A549 (cell line): ENCODE results near the gene TMEM272. TPM values are rescaled to one million over a fixed set of nuclear protein-coding genes. Genes with fewer than 3 reads are reported as not detected.
"Not testable (repeated sequence)": the region's sequence is repeated elsewhere in the genome, so short reads cannot be mapped to it uniquely, and the experiment has no call there.

Source experiments
- ATAC-seq, 2 experiments: fragments of 200-7000 bp in 1 of 2; fragments of >200 bp in 1 of 2; cut with Nextera tagmentation in 1 of 2; cut with Tn5 transposase in 1 of 2; 3 replicates each; pipeline versions ENCODE4 v1.8.0 to v1.9.1; 2018 to 2020; ENCODE audit warnings: mild to moderate bottlenecking in 1 of 2, moderate library complexity in 1 of 2
- CTCF ChIA-PET: fragments of 300-600 bp; sonication (Branson Sonifier 250); formaldehyde crosslinking; extraction: SDS; loops from one replicate; lab custom pipeline; 2021; ENCODE audit warnings: antibody characterized with exemption, inconsistent platforms; lab: Yijun Ruan, JAX
- POLR2A ChIA-PET: fragments of 350-600 bp; formaldehyde crosslinking; extraction: SDS; loops from one replicate; lab custom pipeline; 2021; ENCODE audit warnings: antibody characterized with exemption, inconsistent platforms; lab: Yijun Ruan, JAX
- DNase-seq, 2 experiments: peaks; one replicate each; pipeline versions ENCODE4 v3.0.0 to v3.0.0-alpha.2; 2011 to 2016; ENCODE audit warnings: low read depth in 1 of 2, low spot score in 1 of 2
- FAIRE-seq: peaks from 2 replicates; lab custom pipeline; 2011; peaks lifted over from hg19 to GRCh38; lab: Jason Lieb, UNC
- H3K27ac ChIP-seq, 2 experiments: fragments of >200 bp; sonication (Bioruptor Twin); formaldehyde crosslinking; 3 replicates each; pipeline ENCODE4 v1.5.1; 2016 to 2017
- H3K4me1 ChIP-seq: fragments of >200 bp; sonication (Bioruptor Twin); formaldehyde crosslinking; 3 replicates; pipeline ENCODE4 v1.6.1; 2016
- H3K4me2 ChIP-seq: fragments of >200 bp; sonication (Bioruptor Twin); formaldehyde crosslinking; 3 replicates; pipeline ENCODE4 v1.6.1; 2016
- H3K4me3 ChIP-seq: fragments of >200 bp; sonication (Bioruptor Twin); formaldehyde crosslinking; 3 replicates; pipeline ENCODE4 v1.5.1; 2016
- H3K9me3 ChIP-seq: fragments of >200 bp; sonication (Bioruptor Twin); formaldehyde crosslinking; 3 replicates; pipeline ENCODE4 v1.6.1; 2016
- BCL3 ChIP-seq: fragments of >200 bp; sonication (Bioruptor Twin); formaldehyde crosslinking; IDR thresholded peaks from 3 replicates; pipeline ENCODE4 v1.6.1; 2016
- CEBPB ChIP-seq, 2 experiments: fragments of >200 bp in 1 of 2; sonication (Bioruptor Twin) in 1 of 2; formaldehyde crosslinking in 1 of 2; IDR thresholded peaks; 2 replicates each; pipeline ENCODE4 v1.6.1; 2012 to 2016
- CHD2 ChIP-seq: fragments of 150-350 bp; IDR thresholded peaks from 2 replicates; pipeline ENCODE4 v1.6.1; 2014; ENCODE audit warnings: low read length; ENCODE audit not compliant: partially characterized antibody
- CHD4 ChIP-seq: fragments of 200-600 bp; sonication (generic); IDR thresholded peaks from 2 replicates; pipeline ENCODE4 v1.6.1; 2016; ENCODE audit warnings: antibody characterized with exemption, mild to moderate bottlenecking, borderline replicate concordance
- EHF ChIP-seq: fragments of 250-450 bp; sonication (Bioruptor Pico); IDR thresholded peaks from 2 replicates; pipeline ENCODE4 v1.5.0; 2020; ENCODE audit warnings: mild to moderate bottlenecking
- EHMT2 ChIP-seq: fragments of 200-600 bp; sonication (generic); IDR thresholded peaks from 2 replicates; pipeline ENCODE4 v1.6.1; 2016; ENCODE audit warnings: antibody characterized with exemption, low read depth, mild to moderate bottlenecking, moderate library complexity
- FOXS1 ChIP-seq: fragments of 250-450 bp; sonication (Bioruptor Pico); IDR thresholded peaks from 2 replicates; pipeline ENCODE4 v1.5.0; 2020; ENCODE audit warnings: mild to moderate bottlenecking, moderate library complexity
- GATA3 ChIP-seq: IDR thresholded peaks from 2 replicates; pipeline ENCODE4 v1.6.1; 2012; ENCODE audit warnings: borderline replicate concordance
- HDAC2 ChIP-seq: fragments of 200-600 bp; sonication (generic); IDR thresholded peaks from 2 replicates; pipeline ENCODE4 v1.6.1; 2016
- HES2 ChIP-seq: fragments of >200 bp; sonication (Bioruptor Twin); formaldehyde crosslinking; IDR thresholded peaks from 2 replicates; pipeline ENCODE4 v1.6.1; 2016
- HOXB13 ChIP-seq: fragments of 250-450 bp; sonication (Bioruptor Pico); IDR thresholded peaks from 2 replicates; pipeline ENCODE4 v1.5.0; 2020; ENCODE audit warnings: low read depth, mild to moderate bottlenecking, moderate library complexity
- HOXB5 ChIP-seq: fragments of 250-450 bp; sonication (Bioruptor Pico); IDR thresholded peaks from 2 replicates; pipeline ENCODE4 v1.5.0; 2020; ENCODE audit warnings: mild to moderate bottlenecking, moderate library complexity
- JUN ChIP-seq, 2 experiments: fragments of >200 bp; sonication (Bioruptor Twin); formaldehyde crosslinking; IDR thresholded peaks; 2 replicates in 1 of 2; 3 replicates in 1 of 2; pipeline ENCODE4 v1.6.1; 2016 to 2017
- MAFK ChIP-seq: fragments of 450-650 bp; IDR thresholded peaks from 2 replicates; pipeline ENCODE4 v1.6.1; 2014; ENCODE audit not compliant: partially characterized antibody
- MYC ChIP-seq: IDR thresholded peaks from 2 replicates; pipeline ENCODE4 v1.6.1; 2012; ENCODE audit warnings: mild to moderate bottlenecking, inconsistent platforms, low read length, improper control_type of control experiment, borderline replicate concordance
- NPAS2 ChIP-seq: fragments of 250-450 bp; sonication (Bioruptor Pico); IDR thresholded peaks from 2 replicates; pipeline ENCODE4 v1.8.0; 2022; ENCODE audit warnings: mild to moderate bottlenecking, moderate library complexity, borderline replicate concordance
- NR3C1 ChIP-seq: fragments of >200 bp; sonication (Bioruptor Twin); formaldehyde crosslinking; IDR thresholded peaks from 3 replicates; pipeline ENCODE4 v1.6.1; 2017
- POLR2A ChIP-seq: IDR thresholded peaks from 2 replicates; pipeline ENCODE4 v1.6.1; 2012; ENCODE audit warnings: mild to moderate bottlenecking, low read length
- POLR2AphosphoS2 ChIP-seq: conservative IDR thresholded peaks from 2 replicates; pipeline ENCODE4 v1.6.1; 2012; ENCODE audit warnings: low read length, improper control_type of control experiment, inconsistent platforms
- RARB ChIP-seq: fragments of 250-450 bp; sonication (Bioruptor Pico); IDR thresholded peaks from 2 replicates; pipeline ENCODE4 v1.8.0; 2021; ENCODE audit warnings: mild to moderate bottlenecking, moderate library complexity
- RCOR1 ChIP-seq: fragments of 150-350 bp; IDR thresholded peaks from 2 replicates; pipeline ENCODE4 v1.6.1; 2014; ENCODE audit warnings: antibody characterized with exemption, low read length, low read depth
- SREBF2 ChIP-seq: fragments of 450-650 bp; IDR thresholded peaks from 2 replicates; pipeline ENCODE4 v1.6.1; 2014; ENCODE audit warnings: mild to moderate bottlenecking, moderate library complexity
- ZFP36 ChIP-seq: fragments of 450-650 bp; IDR thresholded peaks from 2 replicates; pipeline ENCODE4 v1.6.1; 2014; ENCODE audit warnings: borderline replicate concordance; ENCODE audit not compliant: partially characterized antibody
- ZSCAN20 ChIP-seq: fragments of 250-450 bp; sonication (Bioruptor Pico); IDR thresholded peaks from 2 replicates; pipeline ENCODE4 v1.8.0; 2022; ENCODE audit warnings: mild to moderate bottlenecking, moderate library complexity
- WGBS: methylation state at CpG from one replicate; pipeline ENCODE4 v1.1.6; 2017; ENCODE audit errors: missing lambda C conversion rate; 5-methylcytosine and 5-hydroxymethylcytosine counted together
- polyA plus RNA-seq, 4 experiments: library from polyadenylated mRNA; depleted of rRNA in 3 of 4; stranded (reverse); fragments of >200 nt; fragmentation: RNase III in 1 of 4; extraction: RNeasy Plus Mini Kit Qiagen cat#74134 plus additional on column Dnase treatment in 1 of 4; gene quantifications; 2 replicates in 3 of 4; 3 replicates in 1 of 4; pipeline ENCODE4 v1.2.3, GENCODE V29; 2011 to 2017
- TF ChIP-seq, protein P1 (sequence below): IDR thresholded peaks from 2 replicates; pipeline ENCODE4 v1.6.1; 2012; ENCODE audit warnings: low read depth, borderline replicate concordance
- TF ChIP-seq, protein P2 (sequence below): IDR thresholded peaks from 2 replicates; pipeline ENCODE4 v1.6.1; 2012

Gene TMEM272
- polyA plus RNA-seq, 2 of the 4 experiments (the other 2 are of a cell fraction): not detected

DNA sequence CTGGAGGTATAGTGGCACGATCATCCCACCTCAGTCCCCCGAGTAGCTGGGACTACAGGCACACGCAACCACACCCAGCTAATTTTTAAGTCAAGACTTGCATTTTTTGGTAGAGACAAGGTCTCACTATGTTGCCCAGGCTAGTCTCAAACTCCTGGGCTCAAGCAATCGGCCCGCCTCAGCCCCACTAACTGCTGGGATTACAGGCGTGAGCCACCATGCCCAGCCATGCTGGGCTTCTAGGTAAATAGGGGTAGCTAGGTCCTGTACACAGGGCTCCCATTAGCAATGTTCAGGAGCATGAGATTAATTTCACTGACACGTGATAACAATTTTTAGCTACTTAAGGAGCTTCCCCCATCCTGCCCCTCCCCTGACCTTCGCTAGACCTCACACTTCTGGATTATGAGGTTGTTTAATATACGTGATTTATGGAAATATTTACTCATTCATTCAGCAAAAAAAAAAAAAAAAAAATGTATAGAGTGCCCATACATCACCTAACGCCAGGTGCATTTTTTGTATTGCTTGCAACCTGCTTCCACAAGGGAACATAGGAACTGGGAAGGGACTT, 19.2 kb downstream of the TMEM272 start:
- Histone ChIP-seq H3K4me3 (no peak overlapping the region), H3K4me2 (no peak overlapping the region), H3K4me1 (no peaks in the 10 kb centered on the region), H3K27ac (no peak overlapping the region), H3K9me3 (no peaks in the 10 kb centered on the region)
- CTCF ChIA-PET: interaction anchor here (1.1 to 2.5 kb wide), 4 partner anchors 10 to 302 kb away, joined by 3 to 9 read pairs (median 8); partner anchors contain the start of gene NEK5
- POLR2A ChIA-PET: no interaction called here
- ATAC-seq: no peak
- DNase-seq: no peak
- 78% methylated on average over 7 of the region's 10 CpGs for WGBS
- FAIRE-seq: no peak
- TF ChIP-seq MYC: no peak

DNA sequence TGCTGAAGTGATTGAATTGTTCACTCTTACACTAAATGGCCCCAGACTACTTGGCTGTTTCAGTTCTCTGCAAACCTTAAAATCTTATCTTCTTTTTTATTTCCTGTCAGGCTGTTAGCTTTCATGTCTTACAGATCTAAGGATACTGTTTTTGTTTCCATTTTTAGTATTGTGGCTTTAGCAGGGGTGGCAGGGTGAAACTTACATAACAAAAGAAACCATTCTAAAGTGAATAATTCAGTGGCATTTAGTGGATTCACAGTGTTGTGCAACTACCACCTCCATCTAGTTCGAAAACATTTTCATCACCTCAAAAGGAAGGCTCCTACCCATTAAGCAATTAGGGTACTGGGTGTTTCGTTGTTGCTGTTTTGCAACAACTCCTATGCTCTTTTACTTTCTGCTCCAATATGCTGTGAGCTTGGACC, 19.8 kb downstream of the TMEM272 start:
- POLR2A ChIA-PET: no interaction called here
- H3K4me3 ChIP-seq: no peak overlapping the region

DNA sequence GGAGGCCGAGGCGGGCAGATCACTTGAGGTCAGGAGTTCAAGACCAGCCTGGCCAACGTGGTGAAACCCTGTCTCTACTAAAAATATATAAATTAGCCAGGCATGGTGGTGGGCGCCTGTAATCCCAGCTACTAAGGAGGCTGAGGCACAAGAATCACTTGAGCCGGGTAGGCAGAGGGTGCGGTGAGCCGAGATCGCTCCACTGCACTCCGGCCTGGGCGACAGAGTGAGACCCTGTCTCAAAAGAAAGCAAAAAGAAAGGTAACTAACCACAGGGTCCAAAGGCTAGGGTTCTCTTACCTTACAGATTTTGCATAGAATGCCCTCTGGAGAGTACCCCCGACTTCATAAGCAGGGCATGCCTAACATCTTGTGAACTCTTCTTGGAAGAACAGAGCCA, 20.3 kb downstream of the TMEM272 start:
- DNase-seq, H3K9me3 ChIP-seq, H3K27ac ChIP-seq, H3K4me1 ChIP-seq, H3K4me2 ChIP-seq, FAIRE-seq, H3K4me3 ChIP-seq, POLR2A ChIA-PET, ATAC-seq: not testable (repeated sequence)
- 81% methylated on average over 11 of the region's 11 CpGs for WGBS
- CTCF ChIA-PET: interaction anchor here (2.3 to 2.5 kb wide), 2 partner anchors 9 to 10 kb away, joined by 8 to 9 read pairs; no protein-coding TSS in a partner anchor

More for the DNA sequence above, 19.8 kb downstream of the TMEM272 start:
- TF ChIP-seq EHMT2 (no peak), HDAC2 (no peak), CHD2 (no peak), POLR2A (no peak), HOXB5 (CRISPR knock-in tag) (no peak), FOXS1 (no peak), EHF (CRISPR knock-in tag) (no peak), HOXB13 (CRISPR knock-in tag) (no peak), ZSCAN20 (CRISPR knock-in tag) (no peak), RCOR1 (no peak), RARB (CRISPR knock-in tag) (no peak), CHD4 (no peak), ZFP36 (no peak), NR3C1 (no peak)
- TF ChIP-seq, protein P1, sequence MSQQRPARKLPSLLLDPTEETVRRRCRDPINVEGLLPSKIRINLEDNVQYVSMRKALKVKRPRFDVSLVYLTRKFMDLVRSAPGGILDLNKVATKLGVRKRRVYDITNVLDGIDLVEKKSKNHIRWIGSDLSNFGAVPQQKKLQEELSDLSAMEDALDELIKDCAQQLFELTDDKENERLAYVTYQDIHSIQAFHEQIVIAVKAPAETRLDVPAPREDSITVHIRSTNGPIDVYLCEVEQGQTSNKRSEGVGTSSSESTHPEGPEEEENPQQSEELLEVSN: no peak
- CTCF ChIA-PET: interaction anchor here (1.1 to 2.5 kb wide), 4 partner anchors 10 to 303 kb away, joined by 3 to 9 read pairs (median 8); partner anchors contain the start of gene NEK5
- DNase-seq (no peak), FAIRE-seq (no peak), ATAC-seq (no peak)
- 60% methylated on average over 2 of the region's 2 CpGs for WGBS
- no peak overlapping the region for H3K27ac ChIP-seq
- H3K9me3 ChIP-seq: no peaks in the 10 kb centered on the region
- H3K4me1 ChIP-seq: no peaks in the 10 kb centered on the region
- no peak overlapping the region for H3K4me2 ChIP-seq

GRCh38 chr13:51823863-51824262, 21.1 kb downstream of the TMEM272 start:
- Histone ChIP-seq H3K4me2 (no peak overlapping the region), H3K27ac (no peak overlapping the region), H3K4me1 (no peaks in the 10 kb centered on the region), H3K9me3 (no peaks in the 10 kb centered on the region), H3K4me3 (no peak overlapping the region)
- ATAC-seq (no peak), DNase-seq (no peak), FAIRE-seq (no peak)
- ChIA-PET CTCF (no interaction called here), POLR2A (no interaction called here)
- WGBS: 23% methylated on average over 2 of the region's 2 CpGs
- TF ChIP-seq RARB (CRISPR knock-in tag): no peak
- TF ChIP-seq HOXB13 (CRISPR knock-in tag): no peak
- TF ChIP-seq MAFK: no peak
- no peak for TF ChIP-seq RCOR1
- TF ChIP-seq BCL3: no peak
- no peak for TF ChIP-seq HOXB5 (CRISPR knock-in tag)
- TF ChIP-seq NPAS2: no peak
- TF ChIP-seq POLR2AphosphoS2: no peak
- no peak for TF ChIP-seq SREBF2
- TF ChIP-seq CEBPB (IDR thresholded peaks at IDR 0.05): no peak
- TF ChIP-seq GATA3: no peak
- no peak for TF ChIP-seq HES2
- no peak for TF ChIP-seq MYC
- no peak for TF ChIP-seq JUN (IDR thresholded peaks at IDR 0.05)
- TF ChIP-seq, protein P2, sequence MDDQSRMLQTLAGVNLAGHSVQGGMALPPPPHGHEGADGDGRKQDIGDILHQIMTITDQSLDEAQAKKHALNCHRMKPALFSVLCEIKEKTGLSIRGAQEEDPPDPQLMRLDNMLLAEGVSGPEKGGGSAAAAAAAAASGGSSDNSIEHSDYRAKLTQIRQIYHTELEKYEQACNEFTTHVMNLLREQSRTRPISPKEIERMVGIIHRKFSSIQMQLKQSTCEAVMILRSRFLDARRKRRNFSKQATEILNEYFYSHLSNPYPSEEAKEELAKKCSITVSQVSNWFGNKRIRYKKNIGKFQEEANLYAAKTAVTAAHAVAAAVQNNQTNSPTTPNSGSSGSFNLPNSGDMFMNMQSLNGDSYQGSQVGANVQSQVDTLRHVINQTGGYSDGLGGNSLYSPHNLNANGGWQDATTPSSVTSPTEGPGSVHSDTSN: no peak
